ENCODE results near the gene GPRIN1. TPM values are rescaled to one million over a fixed set of nuclear protein-coding genes. Genes with fewer than 3 reads are reported as not detected.

GPRIN1 gene
- total and polyA plus RNA-seq, 2 donors (not counting 1 experiment from before 2014, with no cell fraction given) = 0.72 to 2.1 TPM

DNA sequence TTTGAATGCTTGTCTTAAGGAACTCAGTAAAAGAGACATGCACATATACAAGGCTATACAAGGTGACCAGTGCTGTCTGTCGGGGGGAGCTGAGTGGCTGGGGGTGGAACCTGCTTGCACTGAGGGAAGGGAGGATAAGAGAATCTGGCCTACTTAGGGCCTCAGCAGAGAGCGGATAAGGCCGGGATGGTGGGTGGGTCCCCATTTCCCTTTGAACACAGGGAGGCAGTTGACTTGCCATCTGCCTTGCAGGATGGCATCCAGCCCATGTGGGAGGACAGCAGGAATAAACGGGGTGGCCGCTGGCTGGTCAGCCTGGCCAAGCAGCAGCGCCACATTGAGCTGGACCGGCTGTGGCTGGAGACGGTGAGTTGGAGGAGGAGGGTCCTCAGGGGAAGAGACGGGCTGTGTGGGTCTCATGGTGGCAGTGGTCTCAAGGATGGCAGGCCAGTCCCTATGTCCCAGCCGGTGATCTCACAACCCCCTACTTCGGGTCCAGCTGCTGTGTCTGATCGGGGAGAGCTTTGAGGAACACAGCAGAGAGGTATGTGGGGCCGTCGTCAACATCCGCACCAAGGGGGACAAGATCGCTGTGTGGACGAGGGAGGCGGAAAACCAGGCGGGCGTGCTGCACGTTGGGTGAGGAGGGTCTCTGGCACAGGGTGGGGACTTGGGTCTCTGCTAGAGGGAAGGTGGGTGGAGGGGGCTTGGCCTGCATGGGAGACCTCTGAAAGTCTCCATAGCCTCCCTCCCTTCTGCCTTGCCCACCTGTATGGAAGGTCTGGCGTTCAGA lies 35.1 kb upstream of the GPRIN1 start:
- Histone ChIP-seq H3K27ac (ENCODE audit: low read length in 2 of 2) (no peak overlapping the region), H3K9me3 (ENCODE audit: control extremely low read depth in 1 of 3, control insufficient read depth in 2 of 3, insufficient read depth in 1 of 3, low read length in 2 of 3) (no peaks in the 10 kb centered on the region), H2AFZ (ENCODE audit: insufficient read depth, low read depth, low read length, poor library complexity, severe bottlenecking) (no peak overlapping the region), H3K27me3 (replicated peaks in 1 of 4; ENCODE audit: control extremely low read depth in 1 of 4, control insufficient read depth in 3 of 4, insufficient read depth in 4 of 4, low read length in 3 of 4) (no peaks in the 10 kb centered on the region), H3K9ac (ENCODE audit: low read length) (no peak overlapping the region), H3K79me2 (ENCODE audit: control insufficient read depth, insufficient read depth, low read length) (peaks cover 9% of the 10 kb centered on the region), H3K4me1 (ENCODE audit: control insufficient read depth in 2 of 2, insufficient read depth in 2 of 2, low read length in 2 of 2) (peaks cover 19 to 30% of the 10 kb centered on the region in 2 donors), H3K4me3 (ENCODE audit: control extremely low read depth in 1 of 5, extremely low read depth in 1 of 5, insufficient read depth in 1 of 5, low read depth in 2 of 5, low read length in 4 of 5) (no peak overlapping the region), H3K36me3 (replicated peaks in 1 of 2; ENCODE audit: control extremely low read depth in 1 of 2, control insufficient read depth in 1 of 2, extremely low read depth in 1 of 2, insufficient read depth in 2 of 2, low read length in 1 of 2) (no peaks in the 10 kb centered on the region), H4K20me1 (ENCODE audit: control insufficient read depth, insufficient read depth, low read length, poor library complexity, severe bottlenecking) (no peaks in the 10 kb centered on the region), H3K4me2 (replicated peaks; ENCODE audit: low read depth, low read length, poor library complexity, severe bottlenecking) (no peak overlapping the region)
- ChIA-PET CTCF (no interaction called here), POLR2A (no interaction called here)
- intact Hi-C loops (cut with micrococcal nuclease) = no loop called here
- ATAC-seq (ENCODE audit: low read depth) (no peak), DNase-seq (no peak)
- H3K27me3 Mint-ChIP-seq = no peaks in the 10 kb centered on the region
- H3K27ac Mint-ChIP-seq = no peak overlapping the region
- peak overlapping the region; percentile 26 for H3K4me3 Mint-ChIP-seq
- peaks cover 32% of the 10 kb centered on the region for H3K4me1 Mint-ChIP-seq
- no peaks in the 10 kb centered on the region for H3K9me3 Mint-ChIP-seq (ENCODE audit: insufficient read depth)
- WGBS (ENCODE audit: insufficient coverage) = 94% methylated on average over 14 of the region's 22 CpGs
- TF ChIP-seq EZH2 (IDR thresholded peaks at IDR 0.05; ENCODE audit: borderline replicate concordance, insufficient read depth, low read depth, low read length, poor library complexity, severe bottlenecking) = no peak
- TF ChIP-seq, protein P1, sequence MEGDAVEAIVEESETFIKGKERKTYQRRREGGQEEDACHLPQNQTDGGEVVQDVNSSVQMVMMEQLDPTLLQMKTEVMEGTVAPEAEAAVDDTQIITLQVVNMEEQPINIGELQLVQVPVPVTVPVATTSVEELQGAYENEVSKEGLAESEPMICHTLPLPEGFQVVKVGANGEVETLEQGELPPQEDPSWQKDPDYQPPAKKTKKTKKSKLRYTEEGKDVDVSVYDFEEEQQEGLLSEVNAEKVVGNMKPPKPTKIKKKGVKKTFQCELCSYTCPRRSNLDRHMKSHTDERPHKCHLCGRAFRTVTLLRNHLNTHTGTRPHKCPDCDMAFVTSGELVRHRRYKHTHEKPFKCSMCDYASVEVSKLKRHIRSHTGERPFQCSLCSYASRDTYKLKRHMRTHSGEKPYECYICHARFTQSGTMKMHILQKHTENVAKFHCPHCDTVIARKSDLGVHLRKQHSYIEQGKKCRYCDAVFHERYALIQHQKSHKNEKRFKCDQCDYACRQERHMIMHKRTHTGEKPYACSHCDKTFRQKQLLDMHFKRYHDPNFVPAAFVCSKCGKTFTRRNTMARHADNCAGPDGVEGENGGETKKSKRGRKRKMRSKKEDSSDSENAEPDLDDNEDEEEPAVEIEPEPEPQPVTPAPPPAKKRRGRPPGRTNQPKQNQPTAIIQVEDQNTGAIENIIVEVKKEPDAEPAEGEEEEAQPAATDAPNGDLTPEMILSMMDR (IDR thresholded peaks at IDR 0.05) = no peak

DNA sequence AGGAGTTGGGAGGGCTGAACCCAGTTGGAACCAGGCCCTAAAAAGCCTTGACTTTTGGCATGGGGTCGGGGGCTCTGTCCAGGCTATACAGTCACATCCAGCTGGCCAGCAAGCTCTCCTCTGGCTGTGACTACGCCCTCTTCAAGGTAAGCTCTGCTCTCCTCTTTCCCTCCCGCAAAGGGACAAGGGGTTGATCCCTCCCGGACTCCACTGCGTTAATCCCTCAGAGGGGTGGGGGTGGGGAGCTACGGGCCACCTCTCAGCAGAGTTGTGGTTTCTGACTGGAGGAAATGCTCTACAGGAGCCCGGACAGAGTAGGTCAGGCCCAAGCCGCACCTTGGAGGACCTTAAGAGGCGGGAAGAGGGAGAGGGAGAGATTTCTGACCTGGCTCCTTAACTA lies 34.3 kb upstream of the GPRIN1 start:
- H3K27ac Mint-ChIP-seq = no peak overlapping the region
- 76% methylated on average over 3 of the region's 9 CpGs for WGBS (ENCODE audit: insufficient coverage)
- no peak overlapping the region for H3K9ac ChIP-seq (ENCODE audit: low read length)

More for the DNA sequence above, 34.3 kb upstream of the GPRIN1 start:
- DNase-seq (no peak), ATAC-seq (ENCODE audit: low read depth) (no peak)
- Histone ChIP-seq H3K27ac (ENCODE audit: low read length in 2 of 2) (no peak overlapping the region), H2AFZ (ENCODE audit: insufficient read depth, low read depth, low read length, poor library complexity, severe bottlenecking) (no peak overlapping the region), H3K9me3 (ENCODE audit: control extremely low read depth in 1 of 3, control insufficient read depth in 2 of 3, insufficient read depth in 1 of 3, low read length in 2 of 3) (no peaks in the 10 kb centered on the region), H4K20me1 (ENCODE audit: control insufficient read depth, insufficient read depth, low read length, poor library complexity, severe bottlenecking) (no peaks in the 10 kb centered on the region), H3K4me3 (ENCODE audit: control extremely low read depth in 1 of 5, extremely low read depth in 1 of 5, insufficient read depth in 1 of 5, low read depth in 2 of 5, low read length in 4 of 5) (no peak overlapping the region), H3K79me2 (ENCODE audit: control insufficient read depth, insufficient read depth, low read length) (peaks cover 6% of the 10 kb centered on the region), H3K36me3 (replicated peaks in 1 of 2; ENCODE audit: control extremely low read depth in 1 of 2, control insufficient read depth in 1 of 2, extremely low read depth in 1 of 2, insufficient read depth in 2 of 2, low read length in 1 of 2) (no peaks in the 10 kb centered on the region), H3K27me3 (replicated peaks in 1 of 4; ENCODE audit: control extremely low read depth in 1 of 4, control insufficient read depth in 3 of 4, insufficient read depth in 4 of 4, low read length in 3 of 4) (no peaks in the 10 kb centered on the region), H3K4me1 (ENCODE audit: control insufficient read depth in 2 of 2, insufficient read depth in 2 of 2, low read length in 2 of 2) (peaks cover 19 to 27% of the 10 kb centered on the region in 2 donors), H3K4me2 (replicated peaks; ENCODE audit: low read depth, low read length, poor library complexity, severe bottlenecking) (no peak overlapping the region)
- no peak overlapping the region for H3K4me3 Mint-ChIP-seq
- no peak for TF ChIP-seq EZH2 (IDR thresholded peaks at IDR 0.05; ENCODE audit: borderline replicate concordance, insufficient read depth, low read depth, low read length, poor library complexity, severe bottlenecking)
- TF ChIP-seq, protein P1 (IDR thresholded peaks at IDR 0.05) = no peak
- H3K4me1 Mint-ChIP-seq = peaks cover 27% of the 10 kb centered on the region
- H3K27me3 Mint-ChIP-seq = no peaks in the 10 kb centered on the region
- intact Hi-C loops (cut with micrococcal nuclease) = no loop called here
- POLR2A ChIA-PET = no interaction called here
- CTCF ChIA-PET = no interaction called here
- H3K9me3 Mint-ChIP-seq (ENCODE audit: insufficient read depth) = no peaks in the 10 kb centered on the region

All from B cell (primary cell).